H9 (cell line): ENCODE measurements around the gene RGS8. TPM values are rescaled to one million over a fixed set of nuclear protein-coding genes. Genes with fewer than 3 reads are reported as not detected.

Experiments
- DNase-seq: peaks from one replicate; pipeline ENCODE4 v3.0.0-alpha.2; 2017
- H2AFZ ChIP-seq: one replicate; pipeline ENCODE4 v1.6.1; 2013; ENCODE audit warnings: mild to moderate bottlenecking, low read length, control low read depth, moderate library complexity
- H2AK5ac ChIP-seq: 2 replicates; pipeline ENCODE4 v1.6.1; 2013; ENCODE audit warnings: low read length, control low read depth, mixed read lengths; ENCODE audit not compliant: insufficient read length
- H2BK120ac ChIP-seq: one replicate; pipeline ENCODE4 v1.6.1; 2013; ENCODE audit warnings: low read depth, mild to moderate bottlenecking, low read length, control low read depth, inconsistent platforms; ENCODE audit not compliant: poor library complexity, severe bottlenecking
- H2BK12ac ChIP-seq: 2 replicates; pipeline ENCODE4 v1.6.1; 2013; ENCODE audit warnings: low read length, control low read depth, mixed read lengths, low read depth; ENCODE audit not compliant: insufficient read length
- H2BK15ac ChIP-seq: 2 replicates; pipeline ENCODE4 v1.6.1; 2013; ENCODE audit warnings: low read depth, low read length, control low read depth
- H2BK20ac ChIP-seq: one replicate; pipeline ENCODE4 v1.6.1; 2013; ENCODE audit warnings: low read depth, mild to moderate bottlenecking, low read length, control low read depth, inconsistent platforms; ENCODE audit not compliant: poor library complexity, severe bottlenecking
- H2BK5ac ChIP-seq: 2 replicates; pipeline ENCODE4 v1.6.1; 2013; ENCODE audit warnings: low read length, control low read depth, mixed read lengths; ENCODE audit not compliant: insufficient read length
- H3K14ac ChIP-seq: 2 replicates; pipeline ENCODE4 v1.6.1; 2013; ENCODE audit warnings: low read length, control low read depth; ENCODE audit not compliant: insufficient read depth
- H3K18ac ChIP-seq: 2 replicates; pipeline ENCODE4 v1.6.1; 2013; ENCODE audit warnings: low read depth, mild to moderate bottlenecking, mixed read lengths, low read length, control low read depth; ENCODE audit not compliant: insufficient read length
- H3K23ac ChIP-seq: 2 replicates; pipeline ENCODE4 v1.6.1; 2013; ENCODE audit warnings: low read length, control low read depth, mixed read lengths, low read depth; ENCODE audit not compliant: insufficient read length
- H3K23me2 ChIP-seq: 2 replicates; pipeline ENCODE4 v1.6.1; 2013; ENCODE audit warnings: low read depth, mild to moderate bottlenecking, mixed read lengths, low read length, control low read depth; ENCODE audit not compliant: insufficient read length, poor library complexity, severe bottlenecking
- H3K27ac ChIP-seq: 2 replicates; pipeline ENCODE4 v1.5.1; 2013; ENCODE audit warnings: low read length, control low read depth, mixed read lengths, low read depth; ENCODE audit not compliant: insufficient read length
- H3K27me3 ChIP-seq: 2 replicates; pipeline ENCODE4 v1.6.1; 2013; ENCODE audit warnings: low read length, control low read depth, inconsistent platforms; ENCODE audit not compliant: insufficient read depth
- H3K4ac ChIP-seq: 2 replicates; pipeline ENCODE4 v1.6.1; 2013; ENCODE audit warnings: low read depth, mild to moderate bottlenecking, control low read depth, inconsistent platforms, low read length, moderate library complexity
- H3K4me1 ChIP-seq: 2 replicates; pipeline ENCODE4 v1.6.1; 2013; ENCODE audit warnings: low read length, control low read depth, inconsistent platforms; ENCODE audit not compliant: insufficient read depth
- H3K4me2 ChIP-seq: 2 replicates; pipeline ENCODE4 v1.6.1; 2013; ENCODE audit warnings: low read length, control low read depth, mixed read lengths; ENCODE audit not compliant: insufficient read length, insufficient read depth
- H3K56ac ChIP-seq: 2 replicates; pipeline ENCODE4 v1.6.1; 2013; ENCODE audit warnings: low read depth, mild to moderate bottlenecking, mixed read lengths, low read length, control low read depth; ENCODE audit not compliant: insufficient read length
- H3K79me1 ChIP-seq: 2 replicates; pipeline ENCODE4 v1.6.1; 2013; ENCODE audit warnings: low read depth, mild to moderate bottlenecking, moderate library complexity, low read length, control low read depth, inconsistent platforms; ENCODE audit not compliant: insufficient read depth, poor library complexity, severe bottlenecking
- H3K79me2 ChIP-seq: 2 replicates; pipeline ENCODE4 v1.6.1; 2013; ENCODE audit warnings: low read length, control low read depth, inconsistent platforms; ENCODE audit not compliant: insufficient read depth
- H3K9ac ChIP-seq: 2 replicates; pipeline ENCODE4 v1.6.1; 2013; ENCODE audit warnings: low read length, control low read depth, mixed read lengths; ENCODE audit not compliant: insufficient read length; ENCODE audit errors: extremely low read depth
- H3K9me3 ChIP-seq: one replicate; pipeline ENCODE4 v1.6.1; 2013; ENCODE audit warnings: low read depth, low read length, inconsistent platforms; ENCODE audit not compliant: control insufficient read depth
- H3T11ph ChIP-seq: one replicate; pipeline ENCODE4 v1.6.1; 2013; ENCODE audit warnings: mild to moderate bottlenecking, low read length, control low read depth, inconsistent platforms
- H4K20me1 ChIP-seq: one replicate; pipeline ENCODE4 v1.6.1; 2013; ENCODE audit not compliant: control insufficient read depth, insufficient read length, insufficient read depth
- H4K5ac ChIP-seq: 2 replicates; pipeline ENCODE4 v1.6.1; 2013; ENCODE audit warnings: low read depth, mild to moderate bottlenecking, mixed read lengths, low read length, control low read depth; ENCODE audit not compliant: insufficient read length
- H4K8ac ChIP-seq: replicated peaks from 2 replicates; pipeline ENCODE4 v1.6.1; 2013; ENCODE audit warnings: low read length, control low read depth, mixed read lengths, low read depth; ENCODE audit not compliant: insufficient read length
- H4K91ac ChIP-seq: 2 replicates; pipeline ENCODE4 v1.6.1; 2013; ENCODE audit warnings: low read depth, mild to moderate bottlenecking, moderate library complexity, mixed read lengths, low read length, control low read depth; ENCODE audit not compliant: insufficient read length
- H3K27ac Mint-ChIP-seq, 3 experiments: 2 replicates in 2 of 3; 3 replicates in 1 of 3; pipeline ENCODE4 v1.8.0; 2020 to 2021; ENCODE audit warnings: mixed read lengths in 3 of 3, mild to moderate bottlenecking in 1 of 3, moderate library complexity in 1 of 3
- H3K27me3 Mint-ChIP-seq: 2 replicates; pipeline ENCODE4 v1.8.0; 2021; ENCODE audit warnings: low read depth, mild to moderate bottlenecking, moderate library complexity, mixed read lengths
- H3K36me3 Mint-ChIP-seq, 3 experiments: 2 replicates in 2 of 3; 3 replicates in 1 of 3; pipeline ENCODE4 v1.8.0; 2020 to 2021; ENCODE audit warnings: low read depth in 3 of 3, mixed read lengths in 3 of 3; ENCODE audit not compliant: insufficient read depth in 1 of 3
- H3K4me1 Mint-ChIP-seq, 2 experiments: 2 replicates each; pipeline ENCODE4 v1.8.0; 2020; ENCODE audit warnings: mixed read lengths in 2 of 2
- H3K4me3 Mint-ChIP-seq, 2 experiments: 2 replicates in 1 of 2; 3 replicates in 1 of 2; pipeline ENCODE4 v1.8.0; 2020 to 2021; ENCODE audit warnings: mild to moderate bottlenecking in 2 of 2, mixed read lengths in 2 of 2, moderate library complexity in 1 of 2
- H3K9me3 Mint-ChIP-seq, 2 experiments: 2 replicates in 1 of 2; 3 replicates in 1 of 2; pipeline ENCODE4 v1.8.0; 2020; ENCODE audit warnings: mild to moderate bottlenecking in 2 of 2, mixed read lengths in 2 of 2, moderate library complexity in 1 of 2
- CTCF ChIP-seq: fragments of 200-600 bp; sonication (generic); conservative IDR thresholded peaks from 3 replicates; pipeline ENCODE4 v1.8.0; 2021; ENCODE audit warnings: antibody characterized with exemption, mild to moderate bottlenecking
- WGBS: extraction: QIAGEN DNeasy Blood & Tissue Kit; methylation state at CpG from one replicate; pipeline ENCODE4 v1.1.7; 2013; ENCODE audit warnings: missing lambda C conversion rate, low lambda C conversion rate, mixed read lengths; ENCODE audit not compliant: insufficient read length; ENCODE audit errors: extremely low coverage; 5-methylcytosine and 5-hydroxymethylcytosine counted together
- total RNA-seq: library from RNA; stranded (reverse); gene quantifications from 2 replicates; pipeline ENCODE4 v1.2.1, GENCODE V29; 2021

RGS8 gene
- total RNA-seq, 1 experiment from 2014 or later, result not detected

DNA sequence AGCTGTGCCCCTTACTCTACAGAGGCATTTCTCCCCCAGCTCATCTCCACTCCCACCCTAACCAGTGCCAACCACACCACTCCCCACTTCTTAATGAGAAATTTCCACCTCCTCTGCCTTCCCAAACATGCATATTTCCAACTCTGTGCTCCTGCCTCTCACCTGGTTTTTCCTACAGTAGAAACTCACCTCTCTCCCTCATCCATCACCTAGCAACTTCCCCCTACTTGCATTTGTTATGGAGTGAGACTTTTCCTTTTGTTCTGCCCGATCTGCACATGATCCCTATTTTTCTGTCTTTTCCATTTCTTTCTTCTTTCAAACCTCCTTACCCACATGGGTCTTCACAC lies 11.9 kb downstream of the RGS8 start:
- Mint-ChIP-seq H3K27ac (no peak overlapping the region), H3K9me3 (no peaks in the 10 kb centered on the region), H3K4me3 (no peak overlapping the region), H3K27me3 (peaks cover 12% of the 10 kb centered on the region), H3K36me3 (no peaks in the 10 kb centered on the region), H3K4me1 (peaks cover 39 to 54% of the 10 kb centered on the region in 2 experiments)
- no peaks in the 10 kb centered on the region for H3K79me1 ChIP-seq
- H3K18ac ChIP-seq, result no peak overlapping the region
- H3K79me2 ChIP-seq, result no peaks in the 10 kb centered on the region
- H3K14ac ChIP-seq, result no peak overlapping the region
- no peak overlapping the region for H3K9ac ChIP-seq
- TF ChIP-seq CTCF, result no peak
- no peak overlapping the region for H3K4me2 ChIP-seq
- no peak overlapping the region for H2BK20ac ChIP-seq
- H4K91ac ChIP-seq, result no peak overlapping the region
- no peak overlapping the region for H3K27ac ChIP-seq
- H3K23me2 ChIP-seq, result no peaks in the 10 kb centered on the region
- H4K8ac ChIP-seq, result no peak overlapping the region
- H3T11ph ChIP-seq, result no peak overlapping the region
- H2BK120ac ChIP-seq, result no peak overlapping the region
- no peak overlapping the region for H2BK12ac ChIP-seq
- H2BK15ac ChIP-seq, result no peak overlapping the region
- H3K56ac ChIP-seq, result no peak overlapping the region
- DNase-seq, result no peak
- no peak overlapping the region for H2AK5ac ChIP-seq
- no peak overlapping the region for H3K4ac ChIP-seq
- peaks cover 7% of the 10 kb centered on the region; the same call in 1 of the 2 replicates for H3K4me1 ChIP-seq
- no peaks in the 10 kb centered on the region for H3K9me3 ChIP-seq
- no peak overlapping the region for H4K5ac ChIP-seq
- no peaks in the 10 kb centered on the region for H3K27me3 ChIP-seq
- H2BK5ac ChIP-seq, result no peak overlapping the region
- H4K20me1 ChIP-seq, result no peaks in the 10 kb centered on the region
- no peak overlapping the region for H3K23ac ChIP-seq
- no CpG with 5 or more reads among the region's 1 CpG for WGBS
- H2AFZ ChIP-seq, result no peak overlapping the region
